GM20000 (cell line): ENCODE data around the gene IMMP2L.

Experiments
- DNase-seq: peaks from one replicate; pipeline ENCODE4 v3.0.0; 2012; ENCODE audit warnings: low spot score
- CTCF ChIP-seq: IDR thresholded peaks from 2 replicates; pipeline ENCODE4 v1.5.1; 2012; ENCODE audit warnings: mild to moderate bottlenecking, control low read depth; ENCODE audit errors: extremely low read depth, missing control alignments

The IMMP2L gene

DNA sequence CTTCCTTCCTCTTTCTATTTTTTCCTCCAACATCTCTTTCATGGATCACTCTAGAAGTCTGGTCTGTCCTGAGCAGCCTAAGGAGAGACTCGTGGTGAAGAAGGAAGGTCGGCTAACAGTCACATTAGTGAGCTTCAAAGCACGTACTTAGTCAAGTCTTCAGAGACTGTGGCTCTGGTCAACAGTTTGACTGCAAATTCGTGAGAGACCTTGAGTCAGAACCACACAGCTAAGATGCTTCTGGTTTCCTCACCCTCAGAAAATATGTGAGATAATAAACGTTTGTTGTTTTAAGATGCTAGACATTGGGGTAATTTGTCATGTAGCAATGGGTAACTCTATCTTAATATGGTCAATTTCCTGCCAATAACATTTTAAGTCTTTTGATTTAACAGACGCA lies 597.5 kb downstream of the IMMP2L start:
- DNase-seq = no peak
- no peak for TF ChIP-seq CTCF

DNA sequence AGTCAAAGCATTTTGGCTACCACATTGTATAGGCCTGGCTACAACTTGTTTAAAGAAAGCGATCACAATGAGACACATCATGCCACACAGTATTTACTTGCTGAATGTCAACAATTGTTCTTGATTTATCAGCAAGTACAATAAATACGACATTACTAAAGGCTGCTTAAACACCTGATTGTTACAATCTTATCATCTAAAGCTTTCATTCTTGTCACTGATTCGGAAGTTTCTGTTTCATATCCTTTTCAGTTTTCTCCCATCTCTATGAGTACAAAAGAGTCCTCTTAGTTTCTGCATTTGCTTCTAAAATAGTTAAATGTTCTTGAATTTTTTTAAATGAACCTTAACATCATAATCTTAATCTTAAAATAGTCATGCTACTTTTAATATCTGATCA lies 599.5 kb downstream of the IMMP2L start:
- TF ChIP-seq CTCF = no peak
- DNase-seq = no peak

DNA sequence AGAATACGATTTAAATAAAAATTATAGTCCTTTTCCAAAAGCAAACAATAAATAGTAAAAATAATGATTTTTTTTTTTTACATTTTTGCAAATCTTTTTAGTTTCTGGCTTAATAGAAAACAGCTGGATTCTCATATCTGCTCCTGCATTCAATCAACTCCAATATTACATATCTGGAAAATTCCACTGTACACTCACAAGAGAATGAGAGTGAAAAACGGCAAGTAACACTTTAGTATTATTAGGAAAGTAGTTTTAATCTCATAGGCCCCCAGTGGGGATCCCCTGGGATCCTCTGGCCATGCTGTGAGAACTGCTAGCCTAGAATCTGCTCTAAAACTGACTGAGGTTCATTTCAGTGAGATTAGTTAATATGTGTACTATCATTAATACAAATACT lies 599.9 kb downstream of the IMMP2L start:
- no peak for TF ChIP-seq CTCF
- no peak for DNase-seq

DNA sequence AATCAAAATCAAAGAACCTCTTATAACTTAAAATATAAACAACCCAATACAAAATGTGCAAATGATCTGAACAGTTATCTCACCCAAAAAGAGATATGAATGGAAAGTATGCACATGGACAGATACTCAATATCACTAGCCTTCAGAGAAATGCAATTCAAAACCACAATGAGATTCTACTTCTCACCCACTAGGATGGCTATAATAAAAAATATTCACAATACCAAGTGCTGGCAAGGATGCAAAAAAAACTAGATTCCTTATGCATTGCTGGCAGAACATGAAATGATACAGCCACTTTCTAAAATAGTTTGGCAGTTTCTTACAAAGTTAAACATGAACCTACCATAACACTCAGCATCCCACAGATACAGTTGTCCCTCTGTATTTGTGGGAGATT lies 601.5 kb downstream of the IMMP2L start:
- TF ChIP-seq CTCF = no peak
- no peak for DNase-seq

DNA sequence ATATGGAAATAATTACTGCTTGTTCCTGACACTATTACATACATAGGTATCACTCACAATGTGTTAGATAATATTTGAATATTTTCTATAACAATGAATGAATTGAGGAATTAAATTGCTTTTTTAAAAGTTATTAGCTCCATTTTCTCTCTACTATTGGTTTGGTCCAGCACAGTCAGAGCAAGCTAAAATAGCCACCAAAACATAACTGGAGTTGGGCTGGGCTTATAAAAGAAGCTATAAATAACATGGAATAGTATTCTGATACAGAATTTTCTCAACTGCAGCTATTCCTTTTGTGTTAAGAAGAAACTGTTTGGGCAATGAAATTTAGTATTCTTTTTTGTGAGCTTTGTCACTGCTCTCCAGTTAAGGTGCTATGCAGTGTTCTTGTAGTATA lies 614.0 kb downstream of the IMMP2L start:
- no peak for TF ChIP-seq CTCF
- DNase-seq = no peak

DNA sequence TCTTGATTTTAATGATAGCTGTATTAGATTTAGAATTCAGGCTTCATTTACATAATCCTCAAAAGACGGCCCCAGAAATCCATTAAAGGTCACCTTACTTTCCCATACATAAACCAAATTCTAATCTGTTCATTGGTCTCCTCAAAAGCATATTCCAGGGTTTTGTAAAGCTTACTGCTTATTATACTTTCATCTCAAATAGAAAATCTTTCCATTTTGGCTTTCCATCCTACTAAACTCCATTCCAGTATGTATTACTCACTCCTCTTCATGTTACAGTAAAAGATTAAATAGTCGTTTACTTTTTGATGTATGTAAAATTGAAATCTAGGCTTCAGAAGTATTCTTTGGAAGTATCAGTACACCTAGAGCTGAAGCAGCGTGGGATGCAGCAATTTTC lies 614.9 kb downstream of the IMMP2L start:
- DNase-seq = no peak
- TF ChIP-seq CTCF = no peak

DNA sequence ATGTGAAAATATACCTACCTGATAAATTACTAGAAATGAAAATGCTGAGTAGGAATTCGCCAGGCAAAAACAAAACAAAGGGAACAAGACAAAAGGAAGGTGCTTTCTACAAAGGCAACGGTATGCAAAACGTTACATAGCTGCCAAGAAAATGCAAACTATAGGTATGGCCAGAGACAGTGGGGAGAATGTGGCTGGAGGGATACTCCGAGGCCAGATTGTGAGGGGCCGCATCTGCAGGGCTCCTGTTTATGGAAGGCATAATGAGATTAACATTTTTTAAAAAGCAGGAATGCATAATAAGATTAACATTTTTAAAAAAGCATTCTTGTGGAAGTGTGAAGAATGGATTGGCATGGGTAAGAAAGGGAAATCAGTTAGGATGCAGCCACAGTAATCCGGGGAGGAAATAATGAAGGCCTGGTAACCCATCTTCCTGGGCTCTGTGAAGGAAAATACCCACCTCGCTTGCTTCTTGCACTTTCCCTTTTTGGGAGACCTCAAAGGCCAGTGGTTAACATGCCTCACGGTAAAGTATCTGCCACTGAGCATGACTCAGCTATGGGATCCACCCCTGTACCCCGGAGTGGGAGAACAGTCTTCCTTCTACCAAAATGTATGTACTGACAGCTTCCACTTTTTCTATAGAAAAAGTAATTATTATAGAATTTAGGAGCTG lies 617.2 kb downstream of the IMMP2L start:
- no peak for TF ChIP-seq CTCF
- DNase-seq = no peak
